KMS-11 (cell line): Measurements from ENCODE around the gene TAMALIN.

Experiments used
- H2AFZ ChIP-seq: fragments of 200-600 bp; sonication (generic); 2 replicates; pipeline ENCODE4 v1.6.1; 2016; ENCODE audit warnings: antibody characterized with exemption, mixed run types, low read depth
- H3K27ac ChIP-seq: fragments of 200-600 bp; sonication (generic); 2 replicates; pipeline ENCODE4 v1.6.1; 2016; ENCODE audit warnings: mild to moderate bottlenecking, mixed run types
- H3K27me3 ChIP-seq: fragments of 200-600 bp; sonication (generic); 2 replicates; pipeline ENCODE4 v1.6.1; 2017; ENCODE audit warnings: mild to moderate bottlenecking, low read depth, mixed run types, moderate library complexity; ENCODE audit not compliant: insufficient read depth
- H3K36me3 ChIP-seq: fragments of 200-600 bp; sonication (generic); 2 replicates; pipeline ENCODE4 v1.6.1; 2017; ENCODE audit warnings: mild to moderate bottlenecking, mixed run types; ENCODE audit not compliant: insufficient read depth
- H3K4me1 ChIP-seq: fragments of 200-600 bp; sonication (generic); 2 replicates; pipeline ENCODE4 v1.6.1; 2016; ENCODE audit warnings: mild to moderate bottlenecking, low read depth, mixed run types; ENCODE audit not compliant: poor library complexity, severe bottlenecking
- H3K4me2 ChIP-seq: fragments of 200-600 bp; sonication (generic); 2 replicates; pipeline ENCODE4 v1.7.0; 2016; ENCODE audit warnings: mild to moderate bottlenecking, mixed run types
- H3K4me3 ChIP-seq: fragments of 200-600 bp; sonication (generic); IDR thresholded peaks from 2 replicates; pipeline ENCODE4 v1.6.1; 2017; ENCODE audit warnings: low read depth, low read length, mixed read lengths; ENCODE audit not compliant: insufficient read depth
- H3K79me2 ChIP-seq: fragments of 200-600 bp; sonication (generic); 2 replicates; pipeline ENCODE4 v1.6.1; 2016; ENCODE audit warnings: low read depth, mixed run types; ENCODE audit not compliant: insufficient read depth
- H3K9ac ChIP-seq: fragments of 200-600 bp; sonication (generic); 2 replicates; pipeline ENCODE4 v1.6.1; 2016; ENCODE audit warnings: mild to moderate bottlenecking, mixed run types
- H4K20me1 ChIP-seq: fragments of 200-600 bp; sonication (generic); 2 replicates; pipeline ENCODE4 v1.6.1; 2016; ENCODE audit warnings: mild to moderate bottlenecking, mixed run types; ENCODE audit not compliant: insufficient read depth
- TF ChIP-seq, protein P1 (sequence below): fragments of 200-600 bp; sonication (generic); conservative IDR thresholded peaks from 2 replicates; pipeline ENCODE4 v1.6.1; 2017; ENCODE audit warnings: low read depth, mild to moderate bottlenecking, antibody characterized with exemption, low read length, moderate library complexity, mixed read lengths

Gene TAMALIN

GRCh38 chr12:52015532-52016041 lies 8.8 kb downstream of the TAMALIN start:
- H4K20me1 ChIP-seq = no peaks in the 10 kb centered on the region
- no peaks in the 10 kb centered on the region for H3K79me2 ChIP-seq
- TF ChIP-seq, protein P1, sequence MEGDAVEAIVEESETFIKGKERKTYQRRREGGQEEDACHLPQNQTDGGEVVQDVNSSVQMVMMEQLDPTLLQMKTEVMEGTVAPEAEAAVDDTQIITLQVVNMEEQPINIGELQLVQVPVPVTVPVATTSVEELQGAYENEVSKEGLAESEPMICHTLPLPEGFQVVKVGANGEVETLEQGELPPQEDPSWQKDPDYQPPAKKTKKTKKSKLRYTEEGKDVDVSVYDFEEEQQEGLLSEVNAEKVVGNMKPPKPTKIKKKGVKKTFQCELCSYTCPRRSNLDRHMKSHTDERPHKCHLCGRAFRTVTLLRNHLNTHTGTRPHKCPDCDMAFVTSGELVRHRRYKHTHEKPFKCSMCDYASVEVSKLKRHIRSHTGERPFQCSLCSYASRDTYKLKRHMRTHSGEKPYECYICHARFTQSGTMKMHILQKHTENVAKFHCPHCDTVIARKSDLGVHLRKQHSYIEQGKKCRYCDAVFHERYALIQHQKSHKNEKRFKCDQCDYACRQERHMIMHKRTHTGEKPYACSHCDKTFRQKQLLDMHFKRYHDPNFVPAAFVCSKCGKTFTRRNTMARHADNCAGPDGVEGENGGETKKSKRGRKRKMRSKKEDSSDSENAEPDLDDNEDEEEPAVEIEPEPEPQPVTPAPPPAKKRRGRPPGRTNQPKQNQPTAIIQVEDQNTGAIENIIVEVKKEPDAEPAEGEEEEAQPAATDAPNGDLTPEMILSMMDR = no peak

GRCh38 chr12:52018433-52019112 lies 11.8 kb downstream of the TAMALIN start:
- no peak overlapping the region for H3K4me3 ChIP-seq
- H3K4me1 ChIP-seq = peaks cover 3% of the 10 kb centered on the region
- no peak overlapping the region for H2AFZ ChIP-seq
- H4K20me1 ChIP-seq = no peaks in the 10 kb centered on the region
- no peak overlapping the region for H3K4me2 ChIP-seq
- TF ChIP-seq, protein P1 = no peak
- no peak overlapping the region for H3K9ac ChIP-seq
- H3K27ac ChIP-seq = no peak overlapping the region
- no peaks in the 10 kb centered on the region for H3K36me3 ChIP-seq
- no peaks in the 10 kb centered on the region for H3K27me3 ChIP-seq
- H3K79me2 ChIP-seq = no peaks in the 10 kb centered on the region

More at GRCh38 chr12:52015532-52016041, 8.8 kb downstream of the TAMALIN start:
- H3K27me3 ChIP-seq = no peaks in the 10 kb centered on the region
- no peak overlapping the region for H3K27ac ChIP-seq
- no peak overlapping the region for H3K4me3 ChIP-seq
- no peak overlapping the region for H3K4me2 ChIP-seq
- H3K4me1 ChIP-seq = no peaks in the 10 kb centered on the region
- H3K36me3 ChIP-seq = no peaks in the 10 kb centered on the region
- H2AFZ ChIP-seq = no peak overlapping the region
- H3K9ac ChIP-seq = no peak overlapping the region

GRCh38 chr12:52019113-52019770 lies 12.5 kb downstream of the TAMALIN start:
- no peak overlapping the region for H3K4me2 ChIP-seq
- H3K4me1 ChIP-seq = peaks cover 8% of the 10 kb centered on the region
- H3K4me3 ChIP-seq = no peak overlapping the region
- H3K79me2 ChIP-seq = no peaks in the 10 kb centered on the region
- H3K36me3 ChIP-seq = no peaks in the 10 kb centered on the region
- no peak overlapping the region for H3K27ac ChIP-seq
- H3K9ac ChIP-seq = no peak overlapping the region
- H3K27me3 ChIP-seq = no peaks in the 10 kb centered on the region
- no peaks in the 10 kb centered on the region for H4K20me1 ChIP-seq
- no peak overlapping the region for H2AFZ ChIP-seq
- TF ChIP-seq, protein P1 = no peak

GRCh38 chr12:52020539-52021336 lies 14.0 kb downstream of the TAMALIN start:
- no peak overlapping the region for H3K4me3 ChIP-seq
- peak overlapping the region; percentile 37; the same call in 1 of the 2 replicates for H3K4me2 ChIP-seq
- H3K79me2 ChIP-seq = no peaks in the 10 kb centered on the region
- no peaks in the 10 kb centered on the region for H4K20me1 ChIP-seq
- H3K36me3 ChIP-seq = no peaks in the 10 kb centered on the region
- peak overlapping the region; percentile 73 for H2AFZ ChIP-seq
- no peak overlapping the region for H3K27ac ChIP-seq
- no peaks in the 10 kb centered on the region for H3K27me3 ChIP-seq
- H3K9ac ChIP-seq = no peak overlapping the region
- TF ChIP-seq, protein P1 = peak; percentile 72
- H3K4me1 ChIP-seq = peaks cover 22% of the 10 kb centered on the region
